PC-9 (cell line): ENCODE measurements around the gene MDH1. TPM values are rescaled to one million over a fixed set of nuclear protein-coding genes. Genes with fewer than 3 reads are reported as not detected.

ENCODE experiments used
- BruUV-seq: library from RNA; stranded (reverse); fragments of 400-500 nt; replicated peaks from 2 replicates; lab custom pipeline; 2021; lab: Mats Ljungman, UMichigan
- CTCF ChIA-PET: fragments of 300-600 bp; sonication (Branson Sonifier 250); formaldehyde crosslinking; loops from one replicate; lab custom pipeline; 2022; ENCODE audit warnings: antibody characterized with exemption; lab: Charles Lee
- POLR2A ChIA-PET: fragments of 300-600 bp; sonication (Branson Sonifier 250); formaldehyde crosslinking; loops from one replicate; lab custom pipeline; 2022; ENCODE audit warnings: antibody characterized with exemption; ENCODE audit not compliant: unreplicated experiment; lab: Charles Lee
- DNase-seq, 2 experiments: peaks; one replicate each; pipeline versions ENCODE4 v3.0.0 to v3.0.0-alpha.2; 2015 to 2022; ENCODE audit warnings: mixed read lengths in 1 of 2
- H2AFZ ChIP-seq: fragments of 200-600 bp; sonication (generic); 2 replicates; pipeline ENCODE4 v1.8.1; 2017; ENCODE audit warnings: antibody characterized with exemption
- H3F3A ChIP-seq: fragments of 200-600 bp; sonication (generic); 2 replicates; pipeline ENCODE4 v1.8.1; 2017; ENCODE audit warnings: antibody characterized with exemption, mild to moderate bottlenecking, low read depth; ENCODE audit not compliant: insufficient read depth
- H3K27ac ChIP-seq: fragments of 200-600 bp; sonication (generic); 2 replicates; pipeline ENCODE4 v1.6.1; 2016; ENCODE audit warnings: mixed run types
- H3K27me3 ChIP-seq: fragments of 200-600 bp; sonication (generic); 2 replicates; pipeline ENCODE4 v1.6.1; 2016; ENCODE audit warnings: low read depth, mixed run types; ENCODE audit not compliant: insufficient read depth
- H3K36me3 ChIP-seq: fragments of 200-600 bp; sonication (generic); 2 replicates; pipeline ENCODE4 v1.6.1; 2016; ENCODE audit warnings: low read depth, mixed run types
- H3K4me1 ChIP-seq: fragments of 200-600 bp; sonication (generic); replicated peaks from 2 replicates; pipeline ENCODE4 v1.6.1; 2016; ENCODE audit warnings: mixed run types; ENCODE audit not compliant: insufficient read depth
- H3K4me2 ChIP-seq: fragments of 200-600 bp; sonication (generic); 2 replicates; pipeline ENCODE4 v1.6.1; 2017; ENCODE audit warnings: mixed run types
- H3K4me3 ChIP-seq: fragments of 200-600 bp; sonication (generic); 2 replicates; pipeline ENCODE4 v1.6.1; 2016; ENCODE audit warnings: mixed run types
- H3K79me2 ChIP-seq: fragments of 200-600 bp; sonication (generic); 2 replicates; pipeline ENCODE4 v1.6.1; 2017; ENCODE audit warnings: low read depth, mixed run types
- H3K9me2 ChIP-seq: fragments of 200-600 bp; sonication (generic); 2 replicates; pipeline ENCODE4 v1.8.1; 2017; ENCODE audit warnings: mild to moderate bottlenecking; ENCODE audit not compliant: insufficient read depth
- H3K9me3 ChIP-seq: fragments of 200-600 bp; sonication (generic); 2 replicates; pipeline ENCODE4 v1.8.1; 2016; ENCODE audit warnings: low read depth; ENCODE audit not compliant: insufficient read depth
- H4K20me1 ChIP-seq: fragments of 200-600 bp; sonication (generic); 2 replicates; pipeline ENCODE4 v1.8.1; 2017; ENCODE audit not compliant: insufficient read depth
- EZH2 ChIP-seq: fragments of 200-600 bp; sonication (generic); IDR thresholded peaks from 2 replicates; pipeline ENCODE4 v1.8.0; 2017; ENCODE audit warnings: antibody characterized with exemption, low read depth
- intact Hi-C: fragments of 100-400 bp; cut with micrococcal nuclease; formaldehyde crosslinking; loops from one replicate; pipeline ENCODE4 v1.10.0; 2022; ENCODE audit not compliant: unreplicated experiment
- total RNA-seq: library from RNA; stranded (reverse); gene quantifications from 2 replicates; pipeline ENCODE4 v1.2.3, GENCODE V29; 2021
- TF ChIP-seq, protein P1 (sequence below): fragments of 200-600 bp; sonication (generic); conservative IDR thresholded peaks from 2 replicates; pipeline ENCODE4 v1.6.1; 2017; ENCODE audit warnings: mixed run types, antibody characterized with exemption, mild to moderate bottlenecking, moderate library complexity

MDH1 gene
- total RNA-seq, 1 experiment from 2014 or later, result 157 TPM

DNA sequence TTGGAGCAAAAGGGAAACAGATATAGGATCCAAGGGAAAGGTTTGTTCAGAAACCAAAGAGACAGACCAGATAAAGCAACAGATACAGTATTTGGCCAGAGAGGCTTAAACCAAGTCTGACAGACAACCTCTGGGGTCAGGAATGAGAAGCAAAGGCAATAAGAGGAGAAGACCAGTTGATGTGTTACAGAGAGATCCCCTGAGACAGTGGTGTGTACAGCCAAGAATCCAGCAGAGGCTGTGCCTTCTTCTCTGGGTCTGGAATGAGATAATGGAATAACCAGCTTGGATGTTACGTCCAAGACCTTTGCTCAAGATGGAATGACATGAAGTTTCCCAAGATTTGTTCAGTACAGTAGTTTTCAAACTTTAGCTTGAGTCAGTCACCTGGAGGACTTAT lies 61.1 kb downstream of the MDH1 start:
- DNase-seq, result no peak
- Histone ChIP-seq H4K20me1 (no peaks in the 10 kb centered on the region), H2AFZ (no peak overlapping the region), H3K36me3 (no peaks in the 10 kb centered on the region), H3K4me3 (no peak overlapping the region), H3K79me2 (no peaks in the 10 kb centered on the region), H3K27ac (no peak overlapping the region), H3F3A (no peaks in the 10 kb centered on the region), H3K27me3 (no peaks in the 10 kb centered on the region), H3K9me2 (no peaks in the 10 kb centered on the region; the same call in 1 of the 2 replicates), H3K4me1 (no peaks in the 10 kb centered on the region), H3K9me3 (0 out of 2 replicates have a peak, but pooled peaks cover 2% of the 10 kb centered on the region), H3K4me2 (no peak overlapping the region)
- intact Hi-C loops, result no loop called here
- no TSS peak for BruUV-seq
- TF ChIP-seq, protein P1, sequence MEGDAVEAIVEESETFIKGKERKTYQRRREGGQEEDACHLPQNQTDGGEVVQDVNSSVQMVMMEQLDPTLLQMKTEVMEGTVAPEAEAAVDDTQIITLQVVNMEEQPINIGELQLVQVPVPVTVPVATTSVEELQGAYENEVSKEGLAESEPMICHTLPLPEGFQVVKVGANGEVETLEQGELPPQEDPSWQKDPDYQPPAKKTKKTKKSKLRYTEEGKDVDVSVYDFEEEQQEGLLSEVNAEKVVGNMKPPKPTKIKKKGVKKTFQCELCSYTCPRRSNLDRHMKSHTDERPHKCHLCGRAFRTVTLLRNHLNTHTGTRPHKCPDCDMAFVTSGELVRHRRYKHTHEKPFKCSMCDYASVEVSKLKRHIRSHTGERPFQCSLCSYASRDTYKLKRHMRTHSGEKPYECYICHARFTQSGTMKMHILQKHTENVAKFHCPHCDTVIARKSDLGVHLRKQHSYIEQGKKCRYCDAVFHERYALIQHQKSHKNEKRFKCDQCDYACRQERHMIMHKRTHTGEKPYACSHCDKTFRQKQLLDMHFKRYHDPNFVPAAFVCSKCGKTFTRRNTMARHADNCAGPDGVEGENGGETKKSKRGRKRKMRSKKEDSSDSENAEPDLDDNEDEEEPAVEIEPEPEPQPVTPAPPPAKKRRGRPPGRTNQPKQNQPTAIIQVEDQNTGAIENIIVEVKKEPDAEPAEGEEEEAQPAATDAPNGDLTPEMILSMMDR, result no peak
- no peak for TF ChIP-seq EZH2
- CTCF ChIA-PET, result no interaction called here
- POLR2A ChIA-PET, result no interaction called here

DNA sequence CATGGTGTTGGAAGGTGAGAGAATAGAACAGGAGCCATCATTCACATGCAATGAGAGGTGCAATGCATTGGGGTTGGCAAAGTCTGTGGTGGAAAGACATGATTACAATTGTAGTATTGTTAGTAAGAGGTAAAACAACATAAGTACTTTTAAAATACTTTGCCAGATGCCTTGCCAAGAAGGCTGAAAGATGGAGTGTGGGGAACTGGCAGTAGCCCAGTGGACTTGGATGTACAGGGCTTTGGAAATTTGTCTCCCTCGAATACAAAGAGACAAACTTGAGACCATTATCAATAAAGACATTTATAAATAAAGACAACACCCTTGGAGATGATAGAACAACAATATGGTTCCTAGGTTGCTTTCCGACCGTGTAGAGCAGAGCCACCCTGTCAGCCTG lies 62.0 kb downstream of the MDH1 start:
- H3K27ac ChIP-seq, result no peak overlapping the region
- BruUV-seq, result no TSS peak
- H3K36me3 ChIP-seq, result no peaks in the 10 kb centered on the region
- H3K4me1 ChIP-seq, result no peaks in the 10 kb centered on the region
- H3K79me2 ChIP-seq, result no peaks in the 10 kb centered on the region
- H3F3A ChIP-seq, result no peaks in the 10 kb centered on the region
- H3K4me3 ChIP-seq, result no peak overlapping the region
- intact Hi-C loops, result no loop called here
- no peak for DNase-seq
- H4K20me1 ChIP-seq, result no peaks in the 10 kb centered on the region
- TF ChIP-seq, protein P1, result no peak
- no peak for TF ChIP-seq EZH2
- H3K9me3 ChIP-seq, result 0 out of 2 replicates have a peak, but pooled peaks cover 2% of the 10 kb centered on the region
- ChIA-PET POLR2A (no interaction called here), CTCF (no interaction called here)
- H3K9me2 ChIP-seq, result no peaks in the 10 kb centered on the region; the same call in 1 of the 2 replicates
- no peaks in the 10 kb centered on the region for H3K27me3 ChIP-seq
- H3K4me2 ChIP-seq, result no peak overlapping the region
- H2AFZ ChIP-seq, result no peak overlapping the region

DNA sequence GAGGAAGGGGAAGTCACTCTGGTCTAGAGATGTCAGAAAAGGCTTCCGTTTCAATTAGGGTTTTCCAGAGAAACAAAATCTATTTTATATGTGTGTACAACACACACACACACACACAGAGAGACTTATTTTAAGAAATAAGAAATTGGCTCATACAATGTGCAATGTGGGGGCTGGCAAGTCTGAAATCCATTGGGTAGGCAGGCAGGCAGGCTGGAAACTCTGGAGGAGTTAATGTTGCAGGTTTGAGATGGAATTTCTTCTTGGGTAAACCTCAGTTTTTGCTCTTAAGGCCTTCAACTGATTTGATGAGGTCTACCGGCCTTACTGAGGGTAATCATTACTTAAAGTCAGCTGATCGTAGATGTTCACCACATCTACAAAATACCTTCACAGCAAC lies 62.6 kb downstream of the MDH1 start:
- Histone ChIP-seq H3K27me3 (no peaks in the 10 kb centered on the region), H3K4me1 (no peaks in the 10 kb centered on the region), H4K20me1 (no peaks in the 10 kb centered on the region), H3K9me2 (no peaks in the 10 kb centered on the region), H3K79me2 (no peaks in the 10 kb centered on the region), H2AFZ (no peak overlapping the region), H3K4me3 (no peak overlapping the region), H3F3A (no peaks in the 10 kb centered on the region), H3K36me3 (no peaks in the 10 kb centered on the region), H3K9me3 (0 out of 2 replicates have a peak, but pooled peaks cover 2% of the 10 kb centered on the region), H3K27ac (no peak overlapping the region), H3K4me2 (no peak overlapping the region)
- intact Hi-C loops, result no loop called here
- BruUV-seq, result no TSS peak
- no peak for DNase-seq
- ChIA-PET POLR2A (interaction anchor here (0.6 kb wide), 1 partner anchor 23 kb away, joined by 3 read pairs; no protein-coding TSS in a partner anchor), CTCF (no interaction called here)
- no peak for TF ChIP-seq EZH2
- TF ChIP-seq, protein P1, result no peak
